ENCODE measurements around the gene OPRL1.

DNA sequence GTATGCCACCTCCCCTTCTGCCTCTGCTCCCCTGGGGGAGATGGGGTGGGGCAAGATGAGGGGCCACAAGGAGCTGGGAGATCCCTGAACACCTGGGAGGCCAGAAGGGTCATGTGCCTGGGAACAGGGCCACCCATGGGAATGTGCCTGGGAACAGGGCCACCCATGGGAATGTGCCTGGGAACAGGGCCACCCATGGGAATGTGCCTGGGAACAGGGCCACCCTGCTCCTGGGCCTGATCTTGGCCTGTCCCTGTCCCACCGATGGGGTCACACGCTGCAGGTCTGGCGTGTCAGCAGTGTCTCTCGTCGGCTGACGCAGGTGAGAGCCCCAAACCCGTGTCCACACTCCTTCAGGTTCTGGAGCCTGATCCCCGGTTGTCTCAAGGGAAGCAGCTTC, 4.9 kb upstream of the OPRL1 start:
- TF ChIP-seq, protein P1, sequence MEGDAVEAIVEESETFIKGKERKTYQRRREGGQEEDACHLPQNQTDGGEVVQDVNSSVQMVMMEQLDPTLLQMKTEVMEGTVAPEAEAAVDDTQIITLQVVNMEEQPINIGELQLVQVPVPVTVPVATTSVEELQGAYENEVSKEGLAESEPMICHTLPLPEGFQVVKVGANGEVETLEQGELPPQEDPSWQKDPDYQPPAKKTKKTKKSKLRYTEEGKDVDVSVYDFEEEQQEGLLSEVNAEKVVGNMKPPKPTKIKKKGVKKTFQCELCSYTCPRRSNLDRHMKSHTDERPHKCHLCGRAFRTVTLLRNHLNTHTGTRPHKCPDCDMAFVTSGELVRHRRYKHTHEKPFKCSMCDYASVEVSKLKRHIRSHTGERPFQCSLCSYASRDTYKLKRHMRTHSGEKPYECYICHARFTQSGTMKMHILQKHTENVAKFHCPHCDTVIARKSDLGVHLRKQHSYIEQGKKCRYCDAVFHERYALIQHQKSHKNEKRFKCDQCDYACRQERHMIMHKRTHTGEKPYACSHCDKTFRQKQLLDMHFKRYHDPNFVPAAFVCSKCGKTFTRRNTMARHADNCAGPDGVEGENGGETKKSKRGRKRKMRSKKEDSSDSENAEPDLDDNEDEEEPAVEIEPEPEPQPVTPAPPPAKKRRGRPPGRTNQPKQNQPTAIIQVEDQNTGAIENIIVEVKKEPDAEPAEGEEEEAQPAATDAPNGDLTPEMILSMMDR (IDR thresholded peaks at IDR 0.05), result no peak
- TF ChIP-seq POLR2A (IDR thresholded peaks at IDR 0.05), result no peak

Measured in tibial nerve (tissue), 3 donors.